Sigmoid colon (tissue), 7 donors: ENCODE results near the gene TMED3. TPM values are rescaled to one million over a fixed set of nuclear protein-coding genes. Genes with fewer than 3 reads are reported as not detected.

ENCODE experiments used
- DNase-seq: peaks from one replicate; pipeline ENCODE4 v3.0.0-alpha.2; 2019
- H3K27ac ChIP-seq, 4 donors: fragments of 200-600 bp; sonication (generic); one replicate each; pipeline ENCODE4 v1.5.1; 2016 to 2019; ENCODE audit warnings: mild to moderate bottlenecking in 1 of 4
- H3K27me3 ChIP-seq, 3 donors: fragments of 200-600 bp; sonication (generic); one replicate each; pipeline ENCODE4 v1.5.1; 2019; ENCODE audit warnings: mild to moderate bottlenecking in 1 of 3
- H3K36me3 ChIP-seq, 4 donors: fragments of 200-600 bp; sonication (generic); one replicate each; pipeline ENCODE4 v1.5.1; 2016 to 2019
- H3K4me1 ChIP-seq, 4 donors: fragments of 200-600 bp; sonication (generic); one replicate each; pipeline ENCODE4 v1.5.1; 2017 to 2019
- H3K4me3 ChIP-seq, 4 donors: fragments of 200-600 bp; sonication (generic); one replicate each; pipeline ENCODE4 v1.5.1; 2017 to 2019; ENCODE audit warnings: mild to moderate bottlenecking in 2 of 4, moderate library complexity in 1 of 4
- H3K9me3 ChIP-seq, 4 donors: fragments of 200-600 bp in 3 of 4; sonication (generic) in 3 of 4; one replicate each; pipeline versions ENCODE4 v1.5.1 to v1.6.1; 2013 to 2019
- CTCF ChIP-seq, 4 experiments: fragments of 450-650 bp in 3 of 4; fragments of 200-600 bp in 1 of 4; IDR thresholded peaks; one replicate each; pipeline ENCODE4 v1.5.1; 2016 to 2019; ENCODE audit warnings: antibody characterized with exemption in 4 of 4, mild to moderate bottlenecking in 3 of 4, moderate library complexity in 2 of 4
- EP300 ChIP-seq, 4 donors: sonication (generic); formaldehyde crosslinking; IDR thresholded peaks; one replicate each; pipeline ENCODE4 v1.6.1; 2017; ENCODE audit warnings: antibody characterized with exemption in 4 of 4
- POLR2A ChIP-seq, 2 donors: fragments of 450-650 bp; IDR thresholded peaks; one replicate each; pipeline ENCODE4 v1.6.1; 2016; ENCODE audit warnings: antibody characterized with exemption in 2 of 2, mild to moderate bottlenecking in 2 of 2, moderate library complexity in 2 of 2
- POLR2AphosphoS5 ChIP-seq, 4 donors: sonication (generic); formaldehyde crosslinking; IDR thresholded peaks; one replicate each; pipeline ENCODE4 v1.6.1; 2017; ENCODE audit warnings: antibody characterized with exemption in 4 of 4
- WGBS, 2 donors: extraction: QIAGEN DNeasy Blood & Tissue Kit; methylation state at CpG; one replicate each; pipeline ENCODE4 v1.1.7; 2013; 5-methylcytosine and 5-hydroxymethylcytosine counted together
- intact Hi-C: fragments of 100-400 bp; cut with DNase I; formaldehyde crosslinking; loops from one replicate; pipeline ENCODE4 v1.15.1; 2023
- polyA plus RNA-seq, 3 donors: library from polyadenylated mRNA; stranded (reverse); fragments of 200-250 nt; gene quantifications; one replicate each; pipeline ENCODE4 v1.2.3, GENCODE V29; 2013
- total RNA-seq, 4 donors: library from RNA; depleted of rRNA; stranded (reverse); fragments of >200 nt; gene quantifications; one replicate each; pipeline ENCODE4 v1.1.0, GENCODE V29; 2016
- donor health status: healthy with polysubstance abuse.
- donor health status: Bipolar disorder and iron deficiency.
- donor health status: healthy.

TMED3 gene
- total and polyA plus RNA-seq, 7 donors, result 29.6 to 107 (median 40.7) TPM

- TF ChIP-seq POLR2A (IDR thresholded peaks at IDR 0.05) (no peak), EP300 (IDR thresholded peaks at IDR 0.05) (no peak), CTCF (IDR thresholded peaks at IDR 0.05) (no peak), POLR2AphosphoS5 (IDR thresholded peaks at IDR 0.05) (no peak)
- no peak for DNase-seq
- no peaks in the 10 kb centered on the region for H3K9me3 ChIP-seq
- WGBS, 2 donors, result 86 to 95% methylated on average over 1 of the region's 1 CpG
- intact Hi-C loops, result no loop called here
- H3K27ac ChIP-seq, result no peak overlapping the region
- H3K36me3 ChIP-seq, result no peaks in the 10 kb centered on the region
- H3K4me3 ChIP-seq, result no peak overlapping the region
- no peaks in the 10 kb centered on the region for H3K4me1 ChIP-seq
- H3K27me3 ChIP-seq, result no peaks in the 10 kb centered on the region
Measured at GRCh38 chr15:79370716-79371115, 59.8 kb downstream of the TMED3 start.

- Histone ChIP-seq H3K4me1 (no peaks in the 10 kb centered on the region), H3K27ac (no peak overlapping the region), H3K36me3 (no peaks in the 10 kb centered on the region), H3K27me3 (no peaks in the 10 kb centered on the region), H3K4me3 (no peak overlapping the region), H3K9me3 (no peaks in the 10 kb centered on the region)
- DNase-seq, result no peak
- whole genome bisulfite sequencing, 2 donors, result 97% methylated on average over 1 of the region's 1 CpG
- TF ChIP-seq POLR2A (IDR thresholded peaks at IDR 0.05), result no peak
- TF ChIP-seq EP300 (IDR thresholded peaks at IDR 0.05), result no peak
- no peak for TF ChIP-seq POLR2AphosphoS5 (IDR thresholded peaks at IDR 0.05)
- TF ChIP-seq CTCF (IDR thresholded peaks at IDR 0.05), result no peak
- intact Hi-C loops, result no loop called here
Measured at GRCh38 chr15:79371591-79371990, 60.7 kb downstream of the TMED3 start.

GRCh38 chr15:79372428-79372827 is 61.5 kb downstream of the TMED3 start:
- Histone ChIP-seq H3K4me1 (no peaks in the 10 kb centered on the region), H3K36me3 (no peaks in the 10 kb centered on the region), H3K27ac (no peak overlapping the region), H3K4me3 (no peak overlapping the region), H3K9me3 (no peaks in the 10 kb centered on the region), H3K27me3 (no peaks in the 10 kb centered on the region)
- TF ChIP-seq POLR2AphosphoS5 (IDR thresholded peaks at IDR 0.05), result no peak
- TF ChIP-seq CTCF (IDR thresholded peaks at IDR 0.05), result no peak
- intact Hi-C loops, result no loop called here
- DNase-seq, result no peak
- WGBS, 2 donors, result 76 to 91% methylated on average over 2 of the region's 2 CpGs

Other genes with a start within 250 kb of the TMED3 start
- gene RASGRF1, start 220.3 kb upstream of the TMED3 start, total RNA-seq, result 1 to 10 TPM in 1 of 4 donors, under 1 TPM in 2, not detected in 1; 0.14 to 1.2 (median 0.55) TPM
- gene RASGRF1, start 220.3 kb upstream of the TMED3 start, polyA plus RNA-seq, result under 1 TPM; 0.46 to 0.76 (median 0.60) TPM
- under 1 TPM in 1 of 4 donors, not detected in 3; under 0.01 TPM for gene ANKRD34C, start 28.4 kb upstream of the TMED3 start, total RNA-seq
- not detected for gene ANKRD34C, start 28.4 kb upstream of the TMED3 start, polyA plus RNA-seq
- under 1 TPM; 0.14 to 0.36 (median 0.22) TPM for gene MINAR1, start 121.2 kb downstream of the TMED3 start, total RNA-seq
- under 1 TPM in 1 of 3 donors, not detected in 2; 0.16 TPM for gene MINAR1, start 121.2 kb downstream of the TMED3 start, polyA plus RNA-seq